Measurements from ENCODE around the gene FBXO40. TPM values are rescaled to one million over a fixed set of nuclear protein-coding genes. Genes with fewer than 3 reads are reported as not detected.

Gene FBXO40
- total RNA-seq, 1 donor from 2014 or later = not detected

DNA sequence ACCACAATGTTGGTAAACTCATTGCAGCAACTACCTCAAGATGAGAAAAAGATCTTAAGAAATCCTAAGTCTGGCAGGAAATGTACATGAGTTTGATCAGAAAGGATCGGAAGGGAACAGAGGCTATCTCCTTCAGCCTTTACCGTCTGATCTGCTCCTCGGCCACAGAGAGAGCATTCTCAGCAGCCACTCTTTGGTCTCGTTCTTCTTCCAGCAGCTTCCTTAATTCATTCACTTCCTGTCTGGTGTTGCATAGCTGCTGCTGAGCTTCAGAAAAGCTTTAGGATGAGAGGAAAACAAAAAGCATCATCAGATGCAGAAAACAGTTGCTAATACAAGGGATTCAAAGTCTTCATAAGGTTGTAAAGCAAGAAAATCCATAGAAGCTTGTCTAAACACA is 74.2 kb downstream of the FBXO40 start:
- Histone ChIP-seq H2AFZ (ENCODE audit: low read depth, low read length) (no peak overlapping the region), H3K4me1 (ENCODE audit: insufficient read depth, low read length) (no peaks in the 10 kb centered on the region), H3K9me3 (ENCODE audit: insufficient read depth, low read depth, low read length) (no peaks in the 10 kb centered on the region), H3K4me3 (ENCODE audit: insufficient read depth, low read depth, low read length) (no peak overlapping the region), H4K20me1 (ENCODE audit: insufficient read depth, low read length) (no peaks in the 10 kb centered on the region), H3K27me3 (ENCODE audit: insufficient read depth, low read length) (no peaks in the 10 kb centered on the region), H3K4me2 (ENCODE audit: low read length) (no peak overlapping the region), H3K36me3 (ENCODE audit: insufficient read depth, low read length) (peaks cover 53% of the 10 kb centered on the region), H3K79me2 (ENCODE audit: insufficient read depth, low read length) (no peaks in the 10 kb centered on the region), H3K9ac (ENCODE audit: low read length) (no peak overlapping the region), H3K27ac (ENCODE audit: low read depth, low read length) (no peak overlapping the region)
- DNase-seq (ENCODE audit: low read depth) (no peak), FAIRE-seq (no peak)
- H3K4me1 Mint-ChIP-seq (ENCODE audit: low read depth, unreplicated experiment) = peaks cover 16% of the 10 kb centered on the region
- no peaks in the 10 kb centered on the region for H3K27me3 Mint-ChIP-seq (ENCODE audit: low read depth, unreplicated experiment)
- peaks cover 41% of the 10 kb centered on the region for H3K36me3 Mint-ChIP-seq (ENCODE audit: low read depth, unreplicated experiment)
- no peak overlapping the region for H3K4me3 Mint-ChIP-seq (ENCODE audit: unreplicated experiment)
- H3K27ac Mint-ChIP-seq (ENCODE audit: unreplicated experiment) = no peak overlapping the region
- no peaks in the 10 kb centered on the region for H3K9me3 Mint-ChIP-seq (ENCODE audit: unreplicated experiment)
- no peak for TF ChIP-seq EZH2 (IDR thresholded peaks at IDR 0.05; ENCODE audit: insufficient read depth, low read length)
- TF ChIP-seq, protein P1, sequence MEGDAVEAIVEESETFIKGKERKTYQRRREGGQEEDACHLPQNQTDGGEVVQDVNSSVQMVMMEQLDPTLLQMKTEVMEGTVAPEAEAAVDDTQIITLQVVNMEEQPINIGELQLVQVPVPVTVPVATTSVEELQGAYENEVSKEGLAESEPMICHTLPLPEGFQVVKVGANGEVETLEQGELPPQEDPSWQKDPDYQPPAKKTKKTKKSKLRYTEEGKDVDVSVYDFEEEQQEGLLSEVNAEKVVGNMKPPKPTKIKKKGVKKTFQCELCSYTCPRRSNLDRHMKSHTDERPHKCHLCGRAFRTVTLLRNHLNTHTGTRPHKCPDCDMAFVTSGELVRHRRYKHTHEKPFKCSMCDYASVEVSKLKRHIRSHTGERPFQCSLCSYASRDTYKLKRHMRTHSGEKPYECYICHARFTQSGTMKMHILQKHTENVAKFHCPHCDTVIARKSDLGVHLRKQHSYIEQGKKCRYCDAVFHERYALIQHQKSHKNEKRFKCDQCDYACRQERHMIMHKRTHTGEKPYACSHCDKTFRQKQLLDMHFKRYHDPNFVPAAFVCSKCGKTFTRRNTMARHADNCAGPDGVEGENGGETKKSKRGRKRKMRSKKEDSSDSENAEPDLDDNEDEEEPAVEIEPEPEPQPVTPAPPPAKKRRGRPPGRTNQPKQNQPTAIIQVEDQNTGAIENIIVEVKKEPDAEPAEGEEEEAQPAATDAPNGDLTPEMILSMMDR (IDR thresholded peaks at IDR 0.05; ENCODE audit: insufficient read depth, low read depth, low read length) = no peak

DNA sequence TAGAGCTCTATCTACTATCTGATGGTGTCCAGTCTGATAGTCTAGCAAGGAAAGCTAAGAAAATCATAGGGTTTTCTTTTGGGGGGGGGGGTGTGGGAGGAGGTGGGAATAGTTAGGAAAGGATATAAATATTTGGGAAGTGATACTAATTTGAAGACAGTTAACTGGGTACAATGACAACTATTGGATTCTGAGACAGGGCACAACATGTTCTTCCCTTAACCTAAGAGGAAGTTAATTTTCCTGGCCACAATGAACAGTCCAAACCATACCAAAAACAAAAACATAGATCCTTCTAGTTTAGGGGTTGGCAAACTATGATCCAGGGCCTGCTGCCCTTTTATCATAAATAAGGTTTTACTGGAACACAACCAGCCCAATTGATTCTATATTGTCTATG is 77.5 kb downstream of the FBXO40 start:
- TF ChIP-seq, protein P1 (IDR thresholded peaks at IDR 0.05; ENCODE audit: insufficient read depth, low read depth, low read length) = no peak
- TF ChIP-seq EZH2 (IDR thresholded peaks at IDR 0.05; ENCODE audit: insufficient read depth, low read length) = no peak
- no peaks in the 10 kb centered on the region for H3K9me3 Mint-ChIP-seq (ENCODE audit: unreplicated experiment)

GRCh38 chr3:121677141-121677540 is 84.0 kb downstream of the FBXO40 start:
- H3K4me3 ChIP-seq (ENCODE audit: insufficient read depth, low read depth, low read length) = no peak overlapping the region
- no peak overlapping the region for H3K4me2 ChIP-seq (ENCODE audit: low read length)
- peaks cover 13% of the 10 kb centered on the region for H4K20me1 ChIP-seq (ENCODE audit: insufficient read depth, low read length)
- H3K9me3 Mint-ChIP-seq (ENCODE audit: unreplicated experiment) = no peaks in the 10 kb centered on the region
- H3K27ac Mint-ChIP-seq (ENCODE audit: unreplicated experiment) = no peak overlapping the region
- H3K4me1 ChIP-seq (ENCODE audit: insufficient read depth, low read length) = no peaks in the 10 kb centered on the region
- H3K4me1 Mint-ChIP-seq (ENCODE audit: low read depth, unreplicated experiment) = no peaks in the 10 kb centered on the region
- H3K27me3 Mint-ChIP-seq (ENCODE audit: low read depth, unreplicated experiment) = no peaks in the 10 kb centered on the region
- peaks cover 47% of the 10 kb centered on the region for H3K36me3 ChIP-seq (ENCODE audit: insufficient read depth, low read length)
- TF ChIP-seq EZH2 (IDR thresholded peaks at IDR 0.05; ENCODE audit: insufficient read depth, low read length) = no peak
- TF ChIP-seq, protein P1 (IDR thresholded peaks at IDR 0.05; ENCODE audit: insufficient read depth, low read depth, low read length) = no peak
- DNase-seq (ENCODE audit: low read depth) (no peak), FAIRE-seq (no peak)
- H3K27ac ChIP-seq (ENCODE audit: low read depth, low read length) = no peak overlapping the region
- H2AFZ ChIP-seq (ENCODE audit: low read depth, low read length) = no peak overlapping the region
- H3K79me2 ChIP-seq (ENCODE audit: insufficient read depth, low read length) = peaks cover 2% of the 10 kb centered on the region
- H3K36me3 Mint-ChIP-seq (ENCODE audit: low read depth, unreplicated experiment) = peaks cover 21% of the 10 kb centered on the region
- no peak overlapping the region for H3K9ac ChIP-seq (ENCODE audit: low read length)
- H3K4me3 Mint-ChIP-seq (ENCODE audit: unreplicated experiment) = no peak overlapping the region
- no peaks in the 10 kb centered on the region for H3K9me3 ChIP-seq (ENCODE audit: insufficient read depth, low read depth, low read length)
- no peaks in the 10 kb centered on the region for H3K27me3 ChIP-seq (ENCODE audit: insufficient read depth, low read length)

More for the DNA sequence above, 77.5 kb downstream of the FBXO40 start:
- Mint-ChIP-seq H3K4me3 (ENCODE audit: unreplicated experiment) (no peak overlapping the region), H3K36me3 (ENCODE audit: low read depth, unreplicated experiment) (peaks cover 29% of the 10 kb centered on the region), H3K4me1 (ENCODE audit: low read depth, unreplicated experiment) (no peaks in the 10 kb centered on the region), H3K27me3 (ENCODE audit: low read depth, unreplicated experiment) (no peaks in the 10 kb centered on the region), H3K27ac (ENCODE audit: unreplicated experiment) (no peak overlapping the region)
- Histone ChIP-seq H3K36me3 (ENCODE audit: insufficient read depth, low read length) (peaks cover 50% of the 10 kb centered on the region), H3K4me3 (ENCODE audit: insufficient read depth, low read depth, low read length) (no peak overlapping the region), H3K27me3 (ENCODE audit: insufficient read depth, low read length) (no peaks in the 10 kb centered on the region), H3K27ac (ENCODE audit: low read depth, low read length) (no peak overlapping the region), H3K9me3 (ENCODE audit: insufficient read depth, low read depth, low read length) (no peaks in the 10 kb centered on the region), H4K20me1 (ENCODE audit: insufficient read depth, low read length) (no peaks in the 10 kb centered on the region), H3K9ac (ENCODE audit: low read length) (no peak overlapping the region), H3K4me2 (ENCODE audit: low read length) (no peak overlapping the region), H2AFZ (ENCODE audit: low read depth, low read length) (no peak overlapping the region), H3K4me1 (ENCODE audit: insufficient read depth, low read length) (no peaks in the 10 kb centered on the region), H3K79me2 (ENCODE audit: insufficient read depth, low read length) (no peaks in the 10 kb centered on the region)
- no peak for DNase-seq (ENCODE audit: low read depth)
- no peak for FAIRE-seq

Other genes starting within 250 kb of the FBXO40 start
- 0.82 and 1.3 TPM in 2 replicates for gene POLQ, start 47.4 kb upstream of the FBXO40 start, total RNA-seq
- not detected in 2 replicates for gene ARGFX, start 25.4 kb upstream of the FBXO40 start, total RNA-seq
- 1.0 and 1.6 TPM in 2 replicates for gene HCLS1, start 67.5 kb downstream of the FBXO40 start, total RNA-seq
- 76.6 and 80.9 TPM in 2 replicates for gene GOLGB1, start 156.4 kb downstream of the FBXO40 start, total RNA-seq
- gene IQCB1, start 241.7 kb downstream of the FBXO40 start, total RNA-seq = 13.1 and 13.8 TPM in 2 replicates
- gene EAF2, start 241.8 kb downstream of the FBXO40 start, total RNA-seq = 1.7 and 1.8 TPM in 2 replicates

Measured in astrocyte (in vitro differentiated cells and primary cell).